Tibial artery (tissue), 4 donors: ENCODE data around the gene HOXB1.

ENCODE experiments used
- DNase-seq, 2 donors: peaks; one replicate each; pipeline ENCODE4 v3.0.0-alpha.2; 2019
- H3K27ac ChIP-seq, 2 donors: fragments of 200-600 bp; sonication (generic) in 1 of 2; 1 replicate in 1 of 2; 2 replicates in 1 of 2; pipeline ENCODE4 v1.5.1; 2018 to 2019; ENCODE audit warnings: mild to moderate bottlenecking in 1 of 2
- H3K27me3 ChIP-seq, 2 donors: fragments of 200-600 bp; sonication (generic) in 1 of 2; one replicate each; pipeline versions ENCODE4 v1.5.1 to v1.6.0; 2016 to 2019
- H3K36me3 ChIP-seq, 3 donors: fragments of 200-600 bp; sonication (generic) in 2 of 3; one replicate each; pipeline ENCODE4 v1.5.1; 2016 to 2019; ENCODE audit warnings: mild to moderate bottlenecking in 2 of 3
- H3K4me1 ChIP-seq, 4 donors: fragments of 200-600 bp; sonication (generic) in 2 of 4; 1 replicate in 3 of 4; 2 replicates in 1 of 4; pipeline ENCODE4 v1.5.1; 2016 to 2019
- H3K4me3 ChIP-seq, 2 donors: fragments of 200-600 bp; sonication (generic) in 1 of 2; 1 replicate in 1 of 2; 2 replicates in 1 of 2; pipeline ENCODE4 v1.5.1; 2018 to 2019; ENCODE audit warnings: mild to moderate bottlenecking in 2 of 2
- H3K9me3 ChIP-seq, 3 donors: fragments of 200-600 bp; sonication (generic) in 1 of 3; one replicate each; pipeline ENCODE4 v1.5.1; 2016 to 2019
- CTCF ChIP-seq, 2 experiments: fragments of 200-600 bp in 1 of 2; fragments of 450-650 bp in 1 of 2; IDR thresholded peaks; one replicate each; pipeline ENCODE4 v1.5.1; 2017 to 2019; ENCODE audit warnings: antibody characterized with exemption in 2 of 2, mild to moderate bottlenecking in 1 of 2, moderate library complexity in 1 of 2
- intact Hi-C: fragments of 100-400 bp; cut with DNase I; formaldehyde crosslinking; loops from one replicate; pipeline ENCODE4 v1.15.0; 2023; ENCODE audit warnings: low total_unique reads

HOXB1 gene

GRCh38 chr17:48499735-48500434 is 30.9 kb downstream of the HOXB1 start:
- no peak overlapping the region for H3K4me3 ChIP-seq
- peaks cover 0 to 35% of the 10 kb centered on the region in 2 donors for H3K27me3 ChIP-seq
- intact Hi-C loops = no loop called here
- H3K4me1 ChIP-seq = no peaks in the 10 kb centered on the region
- H3K36me3 ChIP-seq = no peaks in the 10 kb centered on the region
- no peak for TF ChIP-seq CTCF (IDR thresholded peaks at IDR 0.05)
- H3K27ac ChIP-seq = no peak overlapping the region
- no peak for DNase-seq
- no peaks in the 10 kb centered on the region for H3K9me3 ChIP-seq

GRCh38 chr17:48499248-48499647 is 31.6 kb downstream of the HOXB1 start:
- H3K36me3 ChIP-seq = no peaks in the 10 kb centered on the region
- no peak for DNase-seq
- H3K4me1 ChIP-seq = no peaks in the 10 kb centered on the region
- peaks cover 0 to 32% of the 10 kb centered on the region in 2 donors for H3K27me3 ChIP-seq
- intact Hi-C loops = no loop called here
- no peaks in the 10 kb centered on the region for H3K9me3 ChIP-seq
- no peak overlapping the region for H3K4me3 ChIP-seq
- no peak overlapping the region for H3K27ac ChIP-seq
- no peak for TF ChIP-seq CTCF (IDR thresholded peaks at IDR 0.05)

GRCh38 chr17:48498164-48498850 is 32.5 kb downstream of the HOXB1 start:
- DNase-seq = no peak
- Histone ChIP-seq H3K27me3 (peaks cover 0 to 30% of the 10 kb centered on the region in 2 donors), H3K4me3 (no peak overlapping the region), H3K9me3 (no peaks in the 10 kb centered on the region), H3K36me3 (no peaks in the 10 kb centered on the region), H3K27ac (no peak overlapping the region), H3K4me1 (no peaks in the 10 kb centered on the region)
- intact Hi-C loops = no loop called here
- TF ChIP-seq CTCF (IDR thresholded peaks at IDR 0.05) = no peak

GRCh38 chr17:48497103-48497502 is 33.7 kb downstream of the HOXB1 start:
- H3K27ac ChIP-seq = no peak overlapping the region
- no peaks in the 10 kb centered on the region for H3K36me3 ChIP-seq
- no peak overlapping the region for H3K4me3 ChIP-seq
- peaks cover 0 to 11% (median 8%) of the 10 kb centered on the region in 4 donors for H3K4me1 ChIP-seq
- TF ChIP-seq CTCF (IDR thresholded peaks at IDR 0.05) = no peak
- intact Hi-C loops = no loop called here
- no peaks in the 10 kb centered on the region for H3K9me3 ChIP-seq
- DNase-seq = no peak
- H3K27me3 ChIP-seq = peaks cover 0 to 32% of the 10 kb centered on the region in 2 donors

GRCh38 chr17:48494335-48494734 is 36.5 kb downstream of the HOXB1 start:
- TF ChIP-seq CTCF (IDR thresholded peaks at IDR 0.05) = no peak
- no peak overlapping the region for H3K27ac ChIP-seq
- no peaks in the 10 kb centered on the region for H3K9me3 ChIP-seq
- H3K27me3 ChIP-seq = peaks cover 0 to 51% of the 10 kb centered on the region in 2 donors
- intact Hi-C loops = no loop called here
- peaks cover 0 to 11% (median 8%) of the 10 kb centered on the region in 4 donors for H3K4me1 ChIP-seq
- H3K4me3 ChIP-seq = no peak overlapping the region
- H3K36me3 ChIP-seq = no peaks in the 10 kb centered on the region
- no peak for DNase-seq
